NCI-H2029 treated with DMSO at 0.1 percent for 48 hours (cell line): ENCODE results near the gene TGFBR3.

ENCODE experiments used
- DNase-seq: peaks from one replicate; lab custom pipeline; 2025; lab: John Stamatoyannopoulos, UW

TGFBR3 gene

DNA sequence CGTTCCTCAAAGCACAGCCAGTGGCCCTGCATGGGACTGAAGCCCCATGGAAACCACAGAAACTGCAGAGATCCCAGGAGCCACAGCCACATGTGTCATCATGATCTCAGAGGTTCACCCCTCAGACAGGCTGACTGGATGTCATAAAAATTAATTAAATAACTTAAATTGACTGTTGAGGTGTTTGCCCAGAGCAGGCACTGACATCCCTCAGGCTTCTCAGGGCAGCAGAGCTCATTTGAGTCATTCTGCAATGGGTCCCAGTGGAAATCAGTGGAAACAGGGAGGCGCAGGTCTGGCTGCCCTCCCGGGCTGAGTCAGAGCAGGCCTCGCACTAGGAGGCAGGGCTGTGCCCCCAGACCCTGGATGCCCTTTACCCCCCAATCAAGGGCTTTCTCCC is 250.2 kb downstream of the TGFBR3 start:
- no peak for DNase-seq

DNA sequence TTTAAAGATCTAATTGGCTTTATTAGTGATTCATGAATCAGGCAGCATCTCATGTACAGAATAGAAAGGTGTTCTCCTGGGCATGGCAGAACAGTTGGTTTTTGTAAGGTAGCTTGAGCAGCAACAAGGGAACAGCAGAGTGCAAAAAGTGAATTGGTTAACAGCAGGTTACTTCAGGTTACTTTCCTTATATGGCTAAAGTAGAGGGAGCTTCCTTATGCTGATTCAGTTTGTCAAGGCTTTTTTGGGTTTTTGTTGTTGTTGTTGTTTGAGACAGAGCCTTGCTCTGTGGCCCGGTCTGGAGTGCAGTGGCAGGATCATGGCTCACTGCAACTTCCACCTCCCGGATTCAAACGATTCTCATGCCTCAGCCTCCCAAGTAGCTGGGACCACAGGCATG is 252.5 kb downstream of the TGFBR3 start:
- DNase-seq = no peak

DNA sequence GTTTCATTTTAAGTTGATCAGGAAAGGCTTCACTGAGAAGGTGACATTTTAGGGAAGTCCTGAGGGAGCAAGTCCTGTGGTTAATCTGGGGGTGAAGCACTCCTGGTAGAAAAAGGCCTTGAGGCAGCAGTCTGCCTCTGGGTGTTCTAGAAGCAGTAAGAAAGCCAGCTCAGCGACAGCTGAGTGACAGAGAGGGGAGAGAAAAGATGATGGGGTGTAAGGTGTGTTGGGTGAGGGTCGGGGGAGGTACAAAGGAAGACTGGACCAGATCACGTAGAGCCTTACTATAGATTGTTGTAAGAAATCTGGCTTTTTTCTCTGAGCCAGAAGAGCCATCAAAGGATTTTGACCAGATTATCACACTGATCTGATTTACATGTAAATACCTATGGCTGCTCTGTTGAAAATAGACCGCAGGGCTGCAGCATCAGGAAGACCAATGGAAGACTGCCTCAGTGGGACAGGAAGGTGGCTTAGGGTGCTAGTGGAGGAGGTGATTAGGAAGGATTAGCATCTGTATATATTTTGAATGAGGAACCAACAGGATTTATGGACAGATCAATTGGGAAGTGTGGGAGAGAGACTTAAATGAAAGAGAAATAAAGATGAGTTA is 254.1 kb downstream of the TGFBR3 start:
- no peak for DNase-seq

DNA sequence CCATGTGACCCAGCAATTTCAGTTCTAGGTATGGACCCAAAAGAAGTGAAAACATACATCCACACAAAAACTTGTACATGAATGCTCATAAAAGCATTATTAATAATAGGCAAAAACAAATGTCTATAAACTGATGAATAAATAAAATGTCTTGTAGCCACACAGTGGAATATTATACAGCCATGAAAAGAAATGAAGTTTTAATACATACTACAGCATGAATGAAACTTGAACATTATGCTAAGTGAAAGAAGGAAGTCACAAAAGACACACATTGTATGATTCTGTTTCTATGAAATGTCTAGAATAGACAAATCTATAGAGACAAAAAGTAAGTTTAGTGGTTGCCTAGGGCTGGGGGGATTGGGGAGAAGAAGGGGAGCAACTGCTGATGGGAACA is 255.1 kb downstream of the TGFBR3 start:
- DNase-seq = no peak
